SHP77 treated with DMSO at 0.1 percent for 48 hours (cell line): ENCODE results near the gene C19orf47.

Source experiments
- DNase-seq: peaks from one replicate; lab custom pipeline; 2025; lab: John Stamatoyannopoulos, UW

The C19orf47 gene

GRCh38 chr19:40315812-40316470 lies 32.3 kb downstream of the C19orf47 start:
- no peak for DNase-seq

- no peak for DNase-seq
These were observed 33.5 kb downstream of the C19orf47 start for GRCh38 chr19:40314656-40315055.

DNA sequence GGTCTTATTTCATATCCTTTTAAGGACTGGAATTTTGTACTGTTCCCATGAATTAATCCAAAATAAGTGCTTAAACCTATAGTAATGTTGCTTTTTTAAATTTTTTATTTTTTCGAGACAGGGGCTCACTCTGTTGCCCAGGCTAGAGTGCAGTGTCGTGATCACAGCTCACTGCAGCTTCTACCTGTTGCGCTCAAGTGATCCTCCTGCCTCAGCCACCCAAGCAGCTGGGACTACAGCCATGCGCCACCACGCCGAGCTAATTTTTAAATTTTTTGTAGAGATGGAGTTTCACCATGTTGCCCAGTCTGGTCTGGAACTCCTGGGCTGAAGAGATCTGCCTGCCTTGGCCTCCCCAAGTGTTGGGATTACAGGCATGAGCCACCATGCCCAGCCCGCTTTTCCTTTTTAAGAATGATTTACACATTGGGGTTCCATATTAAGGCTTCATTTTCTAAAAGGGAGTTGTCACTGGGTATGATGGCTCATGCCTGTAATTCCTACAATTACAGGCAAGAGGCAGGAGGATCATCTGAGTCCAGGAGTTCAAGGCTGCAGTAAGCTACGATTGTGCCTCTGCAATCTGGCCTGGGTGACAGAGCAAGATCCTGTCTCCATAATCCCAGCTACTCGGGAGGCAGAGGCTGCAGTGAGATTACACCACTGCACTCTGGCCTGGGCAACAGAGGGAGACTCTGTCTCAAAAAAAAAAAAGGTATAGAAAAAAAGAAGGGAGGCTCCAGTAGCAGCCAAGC lies 34.8 kb downstream of the C19orf47 start:
- DNase-seq: no peak

GRCh38 chr19:40312533-40312932 lies 35.7 kb downstream of the C19orf47 start:
- no peak for DNase-seq

GRCh38 chr19:40309666-40310065 lies 38.5 kb downstream of the C19orf47 start:
- DNase-seq: no peak

DNA sequence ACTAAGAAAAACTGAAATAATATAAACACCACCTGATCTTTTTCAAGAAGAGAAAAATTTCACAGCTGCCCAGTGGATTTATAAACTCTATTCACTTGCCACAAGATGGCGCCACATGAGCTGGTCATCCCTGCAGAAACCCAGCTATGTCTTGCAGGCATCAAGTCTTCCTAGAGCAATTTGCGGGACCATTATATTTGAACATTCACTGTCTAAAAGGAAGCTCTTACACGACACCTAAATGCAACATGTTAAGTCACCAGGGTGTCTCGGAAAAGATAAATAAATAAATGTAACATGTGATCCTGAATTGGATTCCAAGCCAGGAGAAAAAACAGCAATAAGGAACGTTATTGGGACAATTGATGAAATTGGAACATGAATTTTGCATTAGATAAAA lies 42.8 kb downstream of the C19orf47 start:
- DNase-seq: peak; percentile 74

DNA sequence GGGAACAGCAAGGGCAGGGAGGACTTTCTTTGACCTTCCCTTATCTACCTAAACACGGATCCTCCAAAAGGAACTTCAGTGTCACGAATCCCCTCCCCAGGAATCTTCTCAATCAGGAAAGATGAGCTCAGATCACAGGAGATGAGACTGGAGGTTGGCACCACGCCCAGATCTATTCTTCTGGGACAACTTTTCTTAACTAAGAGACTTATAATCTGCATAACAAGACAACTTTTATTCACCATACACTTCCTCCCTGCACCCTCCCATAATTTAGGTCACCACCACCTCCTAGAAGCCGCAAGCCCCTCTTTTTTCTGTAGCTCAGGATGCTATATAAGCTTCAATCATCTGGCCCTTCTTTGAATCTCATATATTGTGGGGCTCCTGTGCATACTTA lies 43.9 kb downstream of the C19orf47 start:
- DNase-seq: no peak

DNA sequence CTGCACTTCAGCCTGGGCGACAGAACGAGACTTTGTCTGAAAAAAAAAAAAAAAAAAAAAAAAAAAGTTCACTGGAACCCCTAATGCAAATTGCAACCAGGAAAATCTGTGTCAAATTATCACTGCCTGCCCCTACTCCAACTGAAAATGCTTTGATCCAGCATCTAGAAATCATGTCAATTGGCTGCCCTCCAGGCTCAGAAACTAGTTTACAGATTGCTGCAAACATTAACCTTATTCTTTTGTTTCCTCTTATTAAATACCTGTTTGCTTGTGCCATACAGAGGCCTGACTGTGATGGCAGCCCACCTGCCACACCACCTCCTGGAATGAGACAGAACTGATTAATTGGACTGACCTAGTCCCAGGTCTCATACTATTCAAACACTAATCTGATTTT lies 44.4 kb downstream of the C19orf47 start:
- DNase-seq: no peak

- DNase-seq: no peak
These were observed 45.8 kb downstream of the C19orf47 start for GRCh38 chr19:40302224-40303011.

DNA sequence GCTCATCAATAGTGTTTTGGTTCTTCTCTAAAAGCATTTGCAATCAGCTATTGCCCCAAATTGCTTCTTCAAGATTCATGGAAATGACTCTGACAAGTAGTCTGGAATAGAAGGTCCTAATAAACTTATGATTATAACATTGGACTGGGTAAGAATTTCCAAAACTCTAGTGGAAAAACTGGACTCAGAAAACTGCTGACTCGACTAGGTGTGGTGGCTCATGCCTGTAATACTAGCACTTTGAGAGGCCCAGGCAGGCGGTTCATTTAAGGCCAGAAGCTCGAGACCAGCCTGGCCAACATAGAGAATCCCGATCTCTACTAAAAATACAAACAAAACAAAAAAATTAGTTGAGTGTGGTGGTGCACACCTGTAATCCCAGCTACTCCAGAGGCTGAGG lies 47.5 kb downstream of the C19orf47 start:
- no peak for DNase-seq

GRCh38 chr19:40298026-40298425 lies 50.2 kb downstream of the C19orf47 start:
- DNase-seq: no peak

DNA sequence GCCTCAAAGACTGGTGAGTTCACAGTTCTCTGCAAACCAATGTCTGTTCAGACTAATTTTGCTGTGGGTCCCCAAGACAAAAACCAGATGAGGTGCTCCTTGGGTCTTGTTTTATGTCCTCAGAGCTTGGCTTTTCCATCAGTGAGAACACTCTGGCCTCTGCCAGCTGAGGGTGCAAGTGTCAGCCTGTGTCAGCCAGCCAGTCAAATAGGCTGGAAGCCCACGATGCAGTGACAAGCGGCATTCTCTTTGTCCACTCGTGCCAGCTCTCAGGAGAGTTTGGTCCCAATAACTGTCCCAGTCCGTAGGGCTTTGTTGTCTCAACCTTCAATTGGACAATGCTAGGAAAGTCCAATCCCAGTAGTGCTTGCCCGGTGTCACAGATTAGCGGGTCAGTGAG lies 53.6 kb downstream of the C19orf47 start:
- DNase-seq: no peak

DNA sequence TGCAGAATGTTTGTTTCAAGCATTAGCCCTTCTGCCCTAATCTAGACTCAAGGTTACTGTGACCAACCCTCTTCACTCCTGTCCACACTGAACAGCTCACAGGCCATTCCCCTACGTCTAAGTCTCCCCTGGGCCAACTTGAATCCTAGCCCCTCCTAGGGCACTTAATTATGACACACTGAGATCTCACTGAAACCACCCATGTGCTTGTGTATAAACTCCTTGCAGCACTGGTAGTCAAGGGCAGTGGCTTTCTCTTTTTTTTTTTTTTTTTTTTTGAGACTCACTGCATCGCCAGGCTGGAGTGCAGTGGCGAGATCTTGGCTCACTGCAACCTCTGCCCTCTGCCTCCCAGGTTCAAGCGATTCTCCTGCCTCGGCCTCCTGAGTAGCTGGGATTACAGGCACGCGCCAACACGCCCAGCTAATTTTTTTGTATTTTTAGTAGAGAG lies 61.2 kb downstream of the C19orf47 start:
- DNase-seq: no peak

DNA sequence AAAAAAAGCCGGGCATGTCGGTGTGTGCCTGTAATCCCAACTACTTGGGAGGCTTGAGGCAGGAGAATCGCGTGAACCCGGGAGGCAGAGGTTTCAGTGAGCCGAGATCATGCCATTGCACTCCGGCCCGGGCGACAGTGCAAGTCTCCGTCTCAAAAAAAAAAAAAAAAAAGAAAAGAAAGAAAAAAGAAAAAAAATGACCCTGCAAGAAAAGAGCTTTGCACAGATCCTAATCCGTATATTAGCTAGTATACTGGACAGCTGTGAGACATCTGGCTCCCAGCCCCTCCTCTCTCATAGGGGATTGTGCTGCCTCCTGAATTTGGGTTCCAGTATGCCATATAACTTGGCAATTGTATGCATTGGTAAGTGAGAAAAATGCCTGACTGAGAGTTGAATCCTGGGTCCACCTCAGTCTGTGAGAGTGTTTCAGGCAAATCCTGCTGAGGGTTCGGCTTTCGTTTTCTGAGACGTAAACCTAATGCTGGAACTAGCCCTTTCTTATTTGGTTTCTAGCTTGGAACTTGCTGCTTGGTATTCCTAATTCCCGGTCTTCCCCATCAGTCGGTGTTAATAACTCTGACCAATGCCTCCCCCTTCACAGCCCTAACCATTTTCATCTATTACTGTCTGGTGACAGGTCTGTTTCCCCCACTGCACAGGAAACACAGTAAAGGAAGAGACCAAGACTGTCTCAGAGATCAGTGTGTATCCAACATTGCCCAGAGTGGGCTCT lies 61.8 kb downstream of the C19orf47 start:
- DNase-seq: no peak

GRCh38 chr19:40285353-40286234 lies 62.6 kb downstream of the C19orf47 start:
- DNase-seq: peak; percentile 99

GRCh38 chr19:40284501-40285352 lies 63.5 kb downstream of the C19orf47 start, which contains the start of gene AKT2:
AKT2 (minus strand) TSS chr19:40285345; CDS start chr19:40265267, 20,078 bp downstream.
- DNase-seq: peak; percentile 64

GRCh38 chr19:40284251-40284500 lies 64.0 kb downstream of the C19orf47 start:
- DNase-seq: no peak

DNA sequence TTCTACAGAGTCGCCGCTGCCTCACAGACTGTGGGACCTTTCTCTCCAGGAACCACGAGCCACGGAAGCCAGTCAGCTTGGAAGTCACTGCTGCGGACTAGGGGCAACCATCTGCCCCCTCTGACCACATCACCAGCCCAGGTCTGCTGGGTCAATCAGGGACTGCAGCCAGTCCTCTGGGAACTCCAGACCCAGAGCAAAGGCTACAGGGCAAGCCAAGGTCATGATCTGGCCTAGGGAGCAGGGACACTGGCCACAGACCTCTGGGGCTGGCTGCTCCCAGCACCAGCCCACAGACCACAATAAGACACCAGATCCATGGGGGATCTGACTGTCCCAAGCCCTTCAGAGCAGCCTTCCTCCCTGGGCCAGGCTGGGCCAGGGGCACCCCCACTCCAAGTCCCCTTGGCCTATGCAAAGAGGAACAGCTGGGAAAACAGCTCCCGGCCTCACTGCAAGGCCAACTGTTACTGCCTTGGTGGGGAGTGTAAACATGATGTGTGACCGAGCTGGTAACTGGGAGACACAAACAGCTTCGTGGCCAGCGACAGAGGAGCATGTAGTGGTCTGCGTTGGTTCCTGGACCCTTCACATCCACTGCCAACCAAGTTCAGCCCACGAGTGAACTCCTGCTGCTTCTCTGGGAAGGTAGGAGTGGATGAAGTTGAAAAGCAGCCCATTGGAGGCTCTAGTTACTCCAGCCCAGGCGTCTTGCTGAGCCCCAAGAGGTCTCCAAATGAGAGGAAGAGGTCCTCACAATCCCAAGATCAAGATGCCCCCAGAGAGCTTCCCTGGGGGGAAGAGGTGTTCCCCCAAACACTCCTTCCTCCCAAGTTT lies 64.6 kb downstream of the C19orf47 start:
- no peak for DNase-seq

DNA sequence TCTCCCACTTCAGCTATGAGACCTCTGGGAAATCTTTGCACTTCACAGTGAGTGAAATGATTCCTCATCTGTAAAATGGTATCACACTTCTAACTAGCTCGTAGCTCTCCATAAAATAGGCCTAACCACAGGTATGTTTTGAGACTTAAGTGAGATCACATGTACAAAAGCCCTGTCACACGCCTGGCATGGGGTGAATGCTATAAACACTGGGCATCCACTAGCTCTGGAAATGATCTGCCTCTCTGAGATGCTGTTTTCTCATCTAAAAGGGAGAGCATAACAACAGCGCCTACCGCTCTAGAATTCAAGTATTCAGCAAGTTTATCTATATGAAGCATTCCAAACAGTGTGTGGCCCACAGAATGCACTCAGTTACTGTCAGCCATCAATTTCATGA lies 65.3 kb downstream of the C19orf47 start:
- no peak for DNase-seq
